Neural cell (in vitro differentiated cells): ENCODE data around the gene RAB17. TPM values are rescaled to one million over a fixed set of nuclear protein-coding genes. Genes with fewer than 3 reads are reported as not detected.

Experiments used
- H2AFZ ChIP-seq: fragments of 200-600, 300-800 bp; sonication (generic), shearing (Covaris generic); 2 replicates; pipeline ENCODE4 v1.6.0; 2014; ENCODE audit warnings: low read depth, mild to moderate bottlenecking, antibody characterized with exemption, low read length, moderate library complexity
- H3F3A ChIP-seq: fragments of 200-600 bp; shearing (Covaris generic); 2 replicates; pipeline ENCODE4 v1.6.1; 2016; ENCODE audit warnings: mild to moderate bottlenecking, moderate library complexity, mixed read lengths, antibody characterized with exemption, low read length; ENCODE audit not compliant: insufficient read depth, poor library complexity, severe bottlenecking
- H3K27ac ChIP-seq: fragments of 200-600, 300-800 bp; sonication (generic), shearing (Covaris generic); 2 replicates; pipeline ENCODE4 v1.5.1; 2014; ENCODE audit warnings: mild to moderate bottlenecking, low read length, moderate library complexity
- H3K27me3 ChIP-seq: fragments of 300-800, 200-600 bp; sonication (generic), shearing (Covaris generic); 2 replicates; pipeline ENCODE4 v1.6.0; 2014; ENCODE audit warnings: mild to moderate bottlenecking, low read depth, low read length, moderate library complexity; ENCODE audit not compliant: insufficient read depth
- H3K36me3 ChIP-seq: fragments of 300-800, 200-600 bp; sonication (generic), shearing (Covaris generic); 2 replicates; pipeline ENCODE4 v1.5.1; 2014; ENCODE audit warnings: mild to moderate bottlenecking, antibody characterized with exemption, low read length, moderate library complexity; ENCODE audit not compliant: insufficient read depth
- H3K4me2 ChIP-seq: fragments of 300-800, 200-600 bp; sonication (generic), shearing (Covaris generic); 2 replicates; pipeline ENCODE4 v1.6.0; 2014; ENCODE audit warnings: mild to moderate bottlenecking, low read length
- H3K4me3 ChIP-seq: fragments of 300-800, 200-600 bp; sonication (generic), shearing (Covaris generic); 2 replicates; pipeline ENCODE4 v1.5.1; 2014; ENCODE audit warnings: mild to moderate bottlenecking, low read length, moderate library complexity
- H3K79me2 ChIP-seq: fragments of 200-600 bp; shearing (Covaris generic); replicated peaks from 2 replicates; pipeline ENCODE4 v1.6.0; 2014; ENCODE audit warnings: mild to moderate bottlenecking, low read length, moderate library complexity; ENCODE audit not compliant: insufficient read depth
- H3K9ac ChIP-seq: fragments of 300-800, 200-600 bp; sonication (generic), shearing (Covaris generic); 2 replicates; pipeline ENCODE4 v1.6.1; 2016; ENCODE audit warnings: mild to moderate bottlenecking, low read length, mixed read lengths
- H3K9me2 ChIP-seq: fragments of 200-600 bp; shearing (Covaris generic); 2 replicates; pipeline ENCODE4 v1.6.1; 2016; ENCODE audit warnings: mild to moderate bottlenecking, low read length, mixed read lengths; ENCODE audit not compliant: insufficient read depth
- H3K9me3 ChIP-seq: fragments of 200-600, 300-800 bp; sonication (generic), shearing (Covaris generic); 2 replicates; pipeline ENCODE4 v1.6.1; 2016; ENCODE audit warnings: mild to moderate bottlenecking, mixed run types, low read length, moderate library complexity, mixed read lengths
- H4K20me1 ChIP-seq: fragments of 200-600 bp; shearing (Covaris generic); 2 replicates; pipeline ENCODE4 v1.6.1; 2016; ENCODE audit warnings: mild to moderate bottlenecking, mixed run types; ENCODE audit not compliant: insufficient read depth
- EP300 ChIP-seq: fragments of 450-650 bp; conservative IDR thresholded peaks from 2 replicates; pipeline ENCODE4 v1.6.1; 2014; ENCODE audit warnings: antibody characterized with exemption, mild to moderate bottlenecking, moderate library complexity; ENCODE audit not compliant: poor library complexity, severe bottlenecking
- EZH2 ChIP-seq: fragments of 200-600, 300-800 bp; shearing (Covaris generic), sonication (generic); IDR thresholded peaks from 2 replicates; pipeline ENCODE4 v1.6.1; 2014; ENCODE audit warnings: antibody characterized with exemption, low read length, borderline replicate concordance, mild to moderate bottlenecking; ENCODE audit not compliant: insufficient read depth, poor library complexity, severe bottlenecking
- MXI1 ChIP-seq: fragments of 450-650 bp; conservative IDR thresholded peaks from 2 replicates; pipeline ENCODE4 v1.6.1; 2014; ENCODE audit warnings: antibody characterized with exemption, mild to moderate bottlenecking; ENCODE audit not compliant: poor library complexity, severe bottlenecking
- POLR2AphosphoS5 ChIP-seq: IDR thresholded peaks from 2 replicates; pipeline ENCODE4 v1.6.1; 2012
- SMC3 ChIP-seq: fragments of 450-650 bp; conservative IDR thresholded peaks from 2 replicates; pipeline ENCODE4 v1.6.1; 2014; ENCODE audit warnings: antibody characterized with exemption, mild to moderate bottlenecking, moderate library complexity; ENCODE audit not compliant: poor library complexity
- TAF1 ChIP-seq: IDR thresholded peaks from 2 replicates; pipeline ENCODE4 v1.6.1; 2012; ENCODE audit warnings: low read depth
- polyA plus RNA-seq: library from polyadenylated mRNA; depleted of rRNA; stranded (reverse); fragments of >200 nt; gene quantifications from 2 replicates; pipeline ENCODE4 v1.2.3, GENCODE V29; 2014
- TF ChIP-seq, protein P1 (sequence below): IDR thresholded peaks from 2 replicates; pipeline ENCODE4 v1.6.1; 2012; ENCODE audit warnings: borderline replicate concordance
- TF ChIP-seq, protein P2 (sequence below): fragments of 450-650 bp; IDR thresholded peaks from 2 replicates; pipeline ENCODE4 v1.5.1; 2014; ENCODE audit warnings: antibody characterized with exemption, mild to moderate bottlenecking, moderate library complexity; ENCODE audit not compliant: poor library complexity, severe bottlenecking

The RAB17 gene
- polyA plus RNA-seq, 1 donor from 2014 or later, result not detected

DNA sequence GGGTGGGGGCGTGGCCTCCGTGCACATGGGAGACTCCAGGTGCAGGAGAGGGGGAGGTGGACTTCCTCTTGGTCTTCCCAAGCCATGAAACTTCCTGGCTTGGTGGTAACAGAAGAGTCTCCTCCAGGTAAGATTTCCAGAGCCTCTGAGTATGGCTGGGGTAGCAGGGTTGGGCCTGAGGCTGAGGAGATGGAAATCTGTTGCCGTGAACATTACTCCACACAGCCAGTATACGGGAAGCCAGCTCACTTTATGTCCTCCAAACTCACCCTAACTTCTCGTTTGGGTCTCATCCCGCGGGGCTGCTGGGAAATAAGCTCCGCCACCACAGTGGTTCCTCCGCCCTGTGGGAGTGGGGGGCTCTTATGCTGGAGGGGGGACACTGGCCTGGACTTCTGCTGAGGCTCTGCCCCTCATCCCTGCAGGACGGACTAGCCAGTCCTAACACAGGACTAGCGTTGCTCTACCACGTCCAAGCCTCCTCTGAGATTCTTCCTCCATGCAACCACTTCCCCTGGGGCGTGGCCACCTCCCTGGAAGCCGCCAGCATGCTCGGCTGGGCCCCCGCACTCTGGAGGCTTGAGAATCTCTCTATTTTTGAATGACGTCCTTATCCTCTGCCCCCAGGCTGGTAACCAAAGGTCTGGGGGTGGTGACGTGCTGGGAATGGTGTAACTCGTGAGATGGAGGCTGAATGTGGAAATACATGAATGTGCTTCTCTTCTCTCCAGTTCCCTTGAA is 777 bp upstream of the RAB17 start:
- H3K9ac ChIP-seq, result no peak overlapping the region
- H3K27ac ChIP-seq, result no peak overlapping the region
- H3K4me2 ChIP-seq, result no peak overlapping the region
- no peaks in the 10 kb centered on the region for H3K79me2 ChIP-seq
- no peaks in the 10 kb centered on the region for H3K27me3 ChIP-seq
- H4K20me1 ChIP-seq, result no peaks in the 10 kb centered on the region
- no peaks in the 10 kb centered on the region for H3K9me2 ChIP-seq
- no peaks in the 10 kb centered on the region for H3K9me3 ChIP-seq
- no peak overlapping the region for H2AFZ ChIP-seq
- no peak overlapping the region for H3K4me3 ChIP-seq
- H3K36me3 ChIP-seq, result no peaks in the 10 kb centered on the region
- TF ChIP-seq TAF1 (no peak), MXI1 (no peak), EZH2 (no peak), EP300 (no peak), SMC3 (no peak)
- TF ChIP-seq, protein P1, sequence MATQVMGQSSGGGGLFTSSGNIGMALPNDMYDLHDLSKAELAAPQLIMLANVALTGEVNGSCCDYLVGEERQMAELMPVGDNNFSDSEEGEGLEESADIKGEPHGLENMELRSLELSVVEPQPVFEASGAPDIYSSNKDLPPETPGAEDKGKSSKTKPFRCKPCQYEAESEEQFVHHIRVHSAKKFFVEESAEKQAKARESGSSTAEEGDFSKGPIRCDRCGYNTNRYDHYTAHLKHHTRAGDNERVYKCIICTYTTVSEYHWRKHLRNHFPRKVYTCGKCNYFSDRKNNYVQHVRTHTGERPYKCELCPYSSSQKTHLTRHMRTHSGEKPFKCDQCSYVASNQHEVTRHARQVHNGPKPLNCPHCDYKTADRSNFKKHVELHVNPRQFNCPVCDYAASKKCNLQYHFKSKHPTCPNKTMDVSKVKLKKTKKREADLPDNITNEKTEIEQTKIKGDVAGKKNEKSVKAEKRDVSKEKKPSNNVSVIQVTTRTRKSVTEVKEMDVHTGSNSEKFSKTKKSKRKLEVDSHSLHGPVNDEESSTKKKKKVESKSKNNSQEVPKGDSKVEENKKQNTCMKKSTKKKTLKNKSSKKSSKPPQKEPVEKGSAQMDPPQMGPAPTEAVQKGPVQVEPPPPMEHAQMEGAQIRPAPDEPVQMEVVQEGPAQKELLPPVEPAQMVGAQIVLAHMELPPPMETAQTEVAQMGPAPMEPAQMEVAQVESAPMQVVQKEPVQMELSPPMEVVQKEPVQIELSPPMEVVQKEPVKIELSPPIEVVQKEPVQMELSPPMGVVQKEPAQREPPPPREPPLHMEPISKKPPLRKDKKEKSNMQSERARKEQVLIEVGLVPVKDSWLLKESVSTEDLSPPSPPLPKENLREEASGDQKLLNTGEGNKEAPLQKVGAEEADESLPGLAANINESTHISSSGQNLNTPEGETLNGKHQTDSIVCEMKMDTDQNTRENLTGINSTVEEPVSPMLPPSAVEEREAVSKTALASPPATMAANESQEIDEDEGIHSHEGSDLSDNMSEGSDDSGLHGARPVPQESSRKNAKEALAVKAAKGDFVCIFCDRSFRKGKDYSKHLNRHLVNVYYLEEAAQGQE, result no peak
- no peaks in the 10 kb centered on the region for H3F3A ChIP-seq

DNA sequence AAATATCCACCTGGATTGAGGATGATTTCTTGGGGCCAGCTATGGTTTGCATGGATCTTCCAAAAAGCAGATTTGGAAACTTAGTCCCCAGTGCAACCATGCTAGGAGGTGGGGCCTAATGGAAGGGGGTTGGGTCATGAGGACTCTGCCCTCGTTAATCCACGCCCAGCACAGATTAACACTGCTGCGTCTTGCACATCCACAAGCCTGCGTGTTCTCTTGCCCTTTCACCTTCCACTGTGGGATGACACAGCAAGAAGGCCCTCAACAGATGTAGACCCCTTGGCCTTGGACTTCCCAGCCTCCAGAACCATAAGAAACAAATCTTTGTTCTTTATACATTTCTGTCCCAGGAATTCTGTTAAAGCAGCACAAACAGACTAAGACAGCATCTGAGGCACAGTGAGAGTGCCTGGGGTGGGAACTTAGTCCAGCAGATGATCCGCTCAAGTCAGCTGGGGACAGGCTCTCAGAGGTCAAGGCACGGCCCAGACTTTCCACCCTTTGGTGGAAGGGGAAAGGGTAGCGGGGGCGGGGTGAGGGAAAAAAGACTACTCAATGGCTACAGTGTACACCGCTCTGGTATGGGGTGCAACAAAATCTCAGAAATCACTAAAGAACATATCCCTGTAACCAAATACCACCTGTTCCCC is 2.4 kb downstream of the RAB17 start:
- H3K4me3 ChIP-seq, result no peak overlapping the region
- H2AFZ ChIP-seq, result no peak overlapping the region
- no peaks in the 10 kb centered on the region for H3K27me3 ChIP-seq
- H3K36me3 ChIP-seq, result no peaks in the 10 kb centered on the region
- H3K4me2 ChIP-seq, result no peak overlapping the region
- no peaks in the 10 kb centered on the region for H3K9me3 ChIP-seq
- H3K27ac ChIP-seq, result no peak overlapping the region
- no peaks in the 10 kb centered on the region for H4K20me1 ChIP-seq
- H3F3A ChIP-seq, result no peaks in the 10 kb centered on the region
- no peaks in the 10 kb centered on the region for H3K79me2 ChIP-seq
- TF ChIP-seq, protein P1, result no peak
- TF ChIP-seq TAF1 (no peak), MXI1 (no peak), POLR2AphosphoS5 (no peak), EP300 (no peak), SMC3 (no peak)
- TF ChIP-seq, protein P2, sequence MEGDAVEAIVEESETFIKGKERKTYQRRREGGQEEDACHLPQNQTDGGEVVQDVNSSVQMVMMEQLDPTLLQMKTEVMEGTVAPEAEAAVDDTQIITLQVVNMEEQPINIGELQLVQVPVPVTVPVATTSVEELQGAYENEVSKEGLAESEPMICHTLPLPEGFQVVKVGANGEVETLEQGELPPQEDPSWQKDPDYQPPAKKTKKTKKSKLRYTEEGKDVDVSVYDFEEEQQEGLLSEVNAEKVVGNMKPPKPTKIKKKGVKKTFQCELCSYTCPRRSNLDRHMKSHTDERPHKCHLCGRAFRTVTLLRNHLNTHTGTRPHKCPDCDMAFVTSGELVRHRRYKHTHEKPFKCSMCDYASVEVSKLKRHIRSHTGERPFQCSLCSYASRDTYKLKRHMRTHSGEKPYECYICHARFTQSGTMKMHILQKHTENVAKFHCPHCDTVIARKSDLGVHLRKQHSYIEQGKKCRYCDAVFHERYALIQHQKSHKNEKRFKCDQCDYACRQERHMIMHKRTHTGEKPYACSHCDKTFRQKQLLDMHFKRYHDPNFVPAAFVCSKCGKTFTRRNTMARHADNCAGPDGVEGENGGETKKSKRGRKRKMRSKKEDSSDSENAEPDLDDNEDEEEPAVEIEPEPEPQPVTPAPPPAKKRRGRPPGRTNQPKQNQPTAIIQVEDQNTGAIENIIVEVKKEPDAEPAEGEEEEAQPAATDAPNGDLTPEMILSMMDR, result no peak
- H3K9ac ChIP-seq, result no peak overlapping the region
- H3K9me2 ChIP-seq, result no peaks in the 10 kb centered on the region
